GM18951 (cell line): ENCODE results near the gene SLIT1.

Experiments used
- POLR2A ChIP-seq: IDR thresholded peaks from 4 replicates; pipeline ENCODE4 v1.6.1; 2011; ENCODE audit warnings: mild to moderate bottlenecking; ENCODE audit not compliant: insufficient read length, insufficient read depth; ENCODE audit errors: extremely low read depth
- in situ Hi-C: fragments of 300-500 bp; cut with MboI; formaldehyde crosslinking; loops from one replicate; pipeline ENCODE4 v1.12.0; 2022; ENCODE audit warnings: low sequenced_read_pairs, mixed read lengths, inconsistent platforms; ENCODE audit not compliant: unreplicated experiment

SLIT1 gene

GRCh38 chr10:97213431-97213830 is 27.7 kb upstream of the SLIT1 start:
- in situ Hi-C loops: loop anchor here (10.0 kb wide), 1 partner anchor 139 kb away; no protein-coding TSS in a partner anchor

DNA sequence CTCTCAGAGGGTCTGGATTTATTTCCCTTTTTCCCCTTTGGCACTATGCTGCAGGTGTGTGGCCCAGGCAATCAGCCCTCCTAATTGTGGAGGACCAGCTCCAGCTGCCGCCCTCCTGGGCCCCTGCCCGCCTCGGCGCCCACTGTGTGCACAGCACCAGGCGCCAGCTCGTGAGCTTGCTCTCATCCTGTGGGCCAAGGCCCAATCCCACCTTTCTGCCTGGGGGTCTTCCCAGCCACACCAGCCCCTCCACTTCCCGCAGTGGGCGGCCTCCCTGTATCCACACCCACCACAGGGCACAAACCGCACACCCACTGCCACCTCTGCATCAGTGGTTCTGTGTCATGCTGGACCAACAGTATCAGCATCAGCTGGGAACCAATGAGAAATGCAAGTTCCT is 25.5 kb upstream of the SLIT1 start:
- TF ChIP-seq POLR2A: no peak
- in situ Hi-C loops: loop anchor here (10.0 kb wide), 1 partner anchor 136 kb away; no protein-coding TSS in a partner anchor

More at GRCh38 chr10:97213431-97213830, 27.7 kb upstream of the SLIT1 start:
- TF ChIP-seq POLR2A: no peak

DNA sequence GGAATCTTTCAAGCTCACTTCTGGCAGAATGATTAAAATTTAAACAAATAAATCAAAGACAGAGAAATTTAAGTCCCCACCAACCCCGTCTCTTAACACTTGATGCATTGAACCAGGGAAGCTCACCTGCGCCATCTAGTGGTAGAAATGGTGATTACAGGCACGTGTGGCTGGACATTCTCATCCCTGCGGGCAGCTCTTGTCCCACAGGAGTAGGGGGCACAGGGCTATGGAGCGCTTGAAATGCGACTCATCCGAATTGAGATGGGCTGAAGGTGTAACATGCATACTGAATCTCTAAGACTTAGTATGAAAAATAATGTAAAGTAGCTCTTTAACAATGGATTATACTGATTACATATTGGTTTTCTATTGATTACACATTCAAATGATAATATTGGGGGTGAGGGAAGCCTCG is 24.8 kb upstream of the SLIT1 start:
- in situ Hi-C loops: loop anchor here (10.0 kb wide), 1 partner anchor 136 kb away; no protein-coding TSS in a partner anchor

DNA sequence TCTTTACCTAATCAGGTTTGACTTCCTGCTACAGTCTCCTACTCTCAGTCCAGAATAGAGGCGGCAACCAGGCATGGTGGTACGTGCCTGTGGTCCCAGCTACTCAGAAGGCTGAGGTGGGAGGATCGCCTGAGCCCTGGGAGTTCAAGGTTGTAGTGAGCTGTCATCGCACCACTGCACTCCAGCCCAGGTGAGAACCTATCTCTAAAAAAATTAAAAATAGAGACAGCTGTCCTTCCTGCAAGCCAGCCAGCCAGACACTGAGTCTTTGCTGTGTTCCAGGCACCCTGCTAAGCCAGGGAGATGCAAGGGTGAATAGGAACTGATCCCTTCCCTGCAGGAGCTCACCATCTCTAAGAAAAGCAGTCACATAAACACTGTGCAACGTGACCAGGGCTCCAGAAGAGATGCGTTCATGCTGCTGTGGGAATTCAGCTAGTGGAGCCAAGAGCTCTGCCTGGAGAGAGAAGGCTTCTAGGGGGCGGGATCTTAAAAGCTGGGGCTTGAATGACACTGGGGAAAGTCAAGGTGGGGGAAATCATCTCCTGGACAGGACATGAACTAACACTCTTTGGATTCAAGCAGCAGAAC is 22.1 kb upstream of the SLIT1 start:
- no peak for TF ChIP-seq POLR2A
- in situ Hi-C loops: no loop called here

More for the DNA sequence above, 24.8 kb upstream of the SLIT1 start:
- no peak for TF ChIP-seq POLR2A

- TF ChIP-seq POLR2A: no peak
These were observed 21.4 kb upstream of the SLIT1 start for GRCh38 chr10:97207131-97207530.

GRCh38 chr10:97204826-97205679 is 19.3 kb upstream of the SLIT1 start:
- in situ Hi-C loops: no loop called here
- TF ChIP-seq POLR2A: no peak

More at GRCh38 chr10:97207131-97207530, 21.4 kb upstream of the SLIT1 start:
- in situ Hi-C loops: no loop called here

DNA sequence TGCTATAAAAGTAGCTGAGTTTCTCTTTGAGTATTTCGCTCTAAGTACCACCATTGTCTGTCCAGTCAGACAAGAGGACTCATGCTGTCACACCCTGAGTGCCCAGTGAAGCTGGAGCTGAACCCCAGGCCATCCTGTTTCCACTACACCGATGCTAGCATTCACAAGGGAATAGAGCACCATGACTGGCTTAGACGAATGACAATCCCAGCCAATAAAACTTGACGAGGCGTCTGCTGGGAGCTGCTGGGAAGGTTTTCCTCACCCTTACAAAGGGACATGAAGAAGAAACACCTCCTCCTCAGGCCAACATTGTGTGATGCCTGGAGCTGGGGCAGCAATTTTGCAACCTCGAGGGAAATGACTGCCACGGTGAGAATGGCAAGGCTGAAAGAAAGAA is 17.5 kb upstream of the SLIT1 start:
- TF ChIP-seq POLR2A: no peak
- in situ Hi-C loops: no loop called here

DNA sequence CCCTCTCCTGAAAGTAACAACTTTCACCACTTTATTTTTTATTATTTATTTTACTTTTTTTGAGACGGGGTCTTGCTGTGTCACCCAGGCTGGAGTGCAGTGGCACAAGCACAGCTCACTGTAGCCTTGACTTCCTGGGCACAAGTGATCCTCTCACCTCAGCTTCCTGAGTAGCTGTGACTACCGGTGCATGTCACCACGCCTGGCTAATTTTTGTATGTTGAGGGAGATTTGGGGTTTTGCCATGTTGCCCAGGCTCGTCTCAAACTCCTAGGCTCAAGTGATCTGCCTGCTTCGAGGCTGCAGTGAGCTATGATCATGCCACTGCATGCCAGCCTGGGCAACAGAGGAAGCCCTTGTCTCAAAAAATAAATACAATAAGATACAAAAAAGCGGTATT is 14.9 kb upstream of the SLIT1 start:
- in situ Hi-C loops: no loop called here
- TF ChIP-seq POLR2A: no peak

DNA sequence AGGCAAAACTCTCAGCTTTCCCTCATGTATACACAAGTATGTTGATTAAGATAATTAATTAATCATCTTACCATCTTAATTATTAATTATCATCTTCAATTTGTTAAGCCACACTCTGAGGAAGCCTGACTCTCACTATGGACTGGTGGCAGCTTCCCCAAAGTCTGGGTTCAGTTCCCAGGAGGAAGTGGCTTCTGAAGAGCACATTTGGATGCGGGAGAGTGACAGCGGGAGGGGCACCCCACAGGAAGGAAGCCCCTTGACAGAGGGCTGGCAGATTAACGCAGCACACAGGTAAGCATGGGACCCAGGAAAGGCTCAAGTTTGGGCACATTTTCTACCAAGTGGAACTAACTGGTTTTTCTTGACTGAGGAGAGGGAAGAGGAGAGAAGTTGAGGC is 13.4 kb upstream of the SLIT1 start:
- no peak for TF ChIP-seq POLR2A
- in situ Hi-C loops: no loop called here

GRCh38 chr10:97197030-97197500 is 11.3 kb upstream of the SLIT1 start:
- TF ChIP-seq POLR2A: no peak
- in situ Hi-C loops: no loop called here

- in situ Hi-C loops: no loop called here
- TF ChIP-seq POLR2A: no peak
These were observed 10.7 kb upstream of the SLIT1 start for GRCh38 chr10:97196223-97197029.

DNA sequence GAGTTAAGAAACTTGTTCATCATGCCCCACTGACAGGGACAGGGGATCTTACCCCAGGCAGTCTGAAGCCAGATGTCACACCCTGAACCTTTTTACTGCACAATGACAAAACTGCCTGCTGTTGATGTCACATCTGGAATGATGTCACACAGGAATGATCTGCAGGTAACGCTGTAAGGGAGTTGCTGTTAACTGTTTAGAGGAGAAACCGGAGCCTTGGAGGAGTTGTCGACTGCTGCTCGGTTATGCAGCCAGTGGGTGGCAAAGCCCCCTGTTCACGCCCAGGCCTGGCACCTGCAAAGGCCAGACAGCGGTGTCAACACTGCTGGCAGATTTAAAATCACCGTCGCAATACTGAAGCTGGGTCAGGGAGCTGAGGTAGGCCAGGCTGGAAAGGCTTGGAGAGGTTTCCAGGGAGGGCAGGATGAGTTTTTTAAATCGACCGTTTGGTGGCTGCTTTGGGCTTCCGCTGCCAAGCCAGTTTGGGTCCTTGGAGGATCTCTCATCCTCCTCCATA is 10.0 kb upstream of the SLIT1 start:
- TF ChIP-seq POLR2A: no peak
- in situ Hi-C loops: no loop called here
